Effector CD4-positive, alpha-beta T cell (primary cell): Measurements from ENCODE around the gene POU2F1.

Source experiments
- DNase-seq: peaks from one replicate; pipeline ENCODE4 v3.0.0-alpha.2; 2020
- total RNA-seq: gene quantifications from one replicate; lab custom pipeline; 2026; lab: John Stamatoyannopoulos, UW

Gene POU2F1
- 56.3 reads per million, percentile 71 among the genes with 10 or more reads in this experiment for total RNA-seq

DNA sequence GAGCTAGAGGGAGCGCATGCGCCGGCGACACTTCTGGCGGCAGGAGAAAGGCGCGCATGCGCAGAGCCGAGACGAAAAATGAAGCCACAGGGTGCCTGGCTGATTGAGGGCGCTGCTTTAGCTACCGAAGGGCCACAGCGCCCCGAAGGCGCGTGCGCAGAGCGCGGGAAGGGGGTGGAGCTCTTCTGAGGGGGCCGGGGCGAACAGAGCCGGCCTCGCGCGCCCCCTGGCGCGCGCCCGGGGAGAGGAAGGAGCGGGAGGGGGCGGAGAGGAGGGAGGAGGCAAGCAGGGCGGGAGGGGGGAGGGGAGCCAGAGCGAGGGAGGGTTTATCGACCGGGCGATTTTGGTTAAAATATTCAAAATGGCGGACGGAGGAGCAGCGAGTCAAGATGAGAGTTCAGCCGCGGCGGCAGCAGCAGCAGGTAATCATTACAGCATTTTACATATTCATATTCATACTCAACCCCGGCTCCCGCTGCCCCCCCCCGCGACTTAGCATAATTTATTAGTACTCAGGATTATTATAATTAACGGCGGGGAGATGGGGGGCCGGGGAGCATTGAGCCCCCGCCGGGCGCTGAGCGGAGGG, at the start of gene POU2F1:
TSS of gene POU2F1 (plus strand) at position 350 of the 589 bp plus-strand sequence. CDS start at position 362, 12 bp downstream.
- peak; percentile 98 for DNase-seq

DNA sequence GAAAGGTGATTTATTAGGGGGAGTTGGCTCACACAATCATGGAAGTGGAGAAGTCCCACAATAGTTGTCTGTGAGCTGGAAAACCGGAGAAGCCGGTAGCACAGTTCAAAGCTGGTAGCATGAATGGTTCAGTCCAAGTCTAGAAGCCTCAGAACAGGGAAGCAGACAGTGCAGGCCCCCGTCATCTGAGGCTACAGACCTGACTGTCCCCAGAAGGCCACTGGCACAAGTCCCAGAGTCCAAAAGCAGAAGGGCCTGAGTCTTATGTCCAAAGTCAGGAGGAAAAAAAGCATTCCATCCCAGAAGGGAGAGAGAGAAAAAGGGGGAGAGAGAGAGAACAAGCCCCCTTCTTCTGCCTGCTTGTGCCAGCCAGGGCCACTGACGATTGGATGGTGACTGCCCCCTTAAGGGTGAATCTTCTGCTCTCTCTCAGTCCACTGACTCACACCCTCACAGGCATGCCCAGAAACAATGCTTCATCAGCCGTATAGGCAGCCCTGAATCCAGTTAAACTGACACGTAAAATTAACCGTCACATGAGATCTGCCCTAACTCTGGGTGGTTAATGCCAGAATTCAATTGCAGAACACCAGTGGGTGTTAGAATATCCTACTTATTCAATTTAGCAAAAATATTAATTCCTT, 49.3 kb upstream of the POU2F1 start:
- DNase-seq, result no peak

DNA sequence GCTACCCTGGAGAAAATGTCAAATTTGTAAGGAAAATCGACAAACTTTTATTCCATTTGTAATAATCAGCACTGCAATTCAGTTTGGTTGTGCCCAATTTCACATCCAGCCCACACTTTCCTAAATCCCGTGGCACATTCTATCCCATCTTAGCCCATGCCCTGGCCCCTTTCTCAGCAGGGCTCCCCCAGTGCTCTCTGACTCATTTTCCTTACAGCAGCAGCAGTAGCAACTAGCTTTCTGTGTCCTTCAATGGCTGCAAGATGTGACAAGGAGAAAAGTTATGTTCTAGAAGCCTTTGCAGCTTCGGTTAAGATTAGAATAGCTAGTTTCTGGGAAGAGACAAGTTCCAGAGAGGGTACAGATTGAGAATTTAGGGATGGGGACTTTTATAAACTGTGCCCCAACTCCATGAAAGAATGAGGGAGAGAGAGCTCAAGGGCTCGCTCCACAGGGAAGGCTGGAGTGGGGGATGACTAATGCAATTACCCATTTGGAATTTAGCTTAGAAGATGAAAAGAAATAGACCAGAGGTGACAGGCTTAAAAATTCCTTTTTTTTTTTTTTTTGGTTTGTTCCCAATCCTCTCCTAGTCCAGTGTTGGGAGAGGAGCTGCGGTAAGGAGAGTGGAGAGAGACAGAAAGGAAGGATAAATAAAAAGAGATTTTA, 47.0 kb upstream of the POU2F1 start:
- DNase-seq, result no peak

DNA sequence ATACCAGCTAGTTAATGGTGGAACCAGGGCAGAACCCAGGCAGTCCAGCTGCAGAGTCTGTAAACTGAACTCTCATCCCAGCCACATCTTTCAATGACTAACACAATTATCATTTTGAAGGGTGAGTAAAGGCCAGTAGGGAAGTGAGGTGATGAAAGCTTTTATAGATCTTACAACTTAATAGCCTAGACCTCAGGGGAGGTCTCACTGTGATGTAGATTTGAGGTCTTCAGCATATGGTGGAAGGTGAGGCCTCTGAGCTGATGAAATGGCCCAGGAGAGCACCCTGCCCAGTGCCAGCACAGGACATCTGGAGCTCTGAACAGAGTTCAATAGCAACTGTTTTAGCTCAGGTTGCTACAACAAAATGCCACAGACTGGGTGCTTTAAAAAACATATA, 44.8 kb upstream of the POU2F1 start:
- DNase-seq, result no peak

- no peak for DNase-seq
Measured at GRCh38 chr1:167178831-167179230, 41.9 kb upstream of the POU2F1 start.

DNA sequence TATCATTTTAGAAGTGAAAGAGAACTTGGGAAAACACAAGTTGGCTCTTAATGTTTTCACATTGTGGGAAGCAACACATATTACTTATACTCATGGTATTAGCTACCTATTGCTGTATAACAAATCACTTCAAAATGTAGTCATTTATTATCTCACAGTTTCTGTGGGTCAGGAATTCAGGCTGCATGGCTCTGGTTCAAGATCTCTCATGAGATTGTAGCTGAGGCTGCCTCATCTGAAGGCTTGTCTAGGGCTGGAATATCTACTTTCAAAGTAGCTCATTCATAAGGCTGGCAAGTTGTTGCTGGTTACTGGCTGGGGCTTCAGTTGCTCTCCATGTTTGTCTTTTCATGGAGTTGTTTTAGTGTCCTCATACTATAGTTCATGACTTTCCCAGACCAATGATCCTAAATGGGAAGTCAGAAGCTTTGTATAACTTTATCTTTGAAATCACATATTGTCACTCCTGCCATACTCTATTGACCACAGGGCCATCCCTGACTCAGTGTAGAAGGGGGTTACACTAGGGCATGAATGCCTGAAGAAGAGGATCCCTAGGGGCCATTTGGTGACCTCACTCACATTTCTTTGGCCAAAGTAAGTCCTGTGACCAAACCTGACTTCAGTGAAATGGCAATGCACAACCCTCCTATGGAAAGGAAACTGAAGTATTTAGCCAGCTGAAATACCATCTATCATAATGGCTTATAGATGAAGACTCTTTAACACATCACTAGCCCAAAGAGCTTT, 37.9 kb upstream of the POU2F1 start:
- DNase-seq, result no peak

DNA sequence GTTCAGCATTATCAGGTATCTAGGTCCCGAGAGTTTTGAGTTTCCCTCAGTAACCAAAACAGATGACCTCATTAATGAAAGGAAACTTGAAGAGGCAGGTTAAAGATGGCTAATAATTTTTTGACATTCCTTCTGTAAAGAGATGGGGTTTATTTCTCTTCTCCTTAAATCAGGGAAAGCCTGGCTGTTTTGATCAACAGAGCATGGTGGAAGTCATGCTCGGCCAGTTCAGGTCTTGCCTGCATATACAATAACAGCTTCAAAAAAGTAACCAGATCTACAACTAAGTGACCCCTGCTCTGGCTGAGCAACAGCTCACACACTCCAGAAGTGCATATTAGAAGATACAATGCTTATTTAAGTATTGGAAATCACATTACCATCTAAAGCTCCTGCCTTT, 36.6 kb upstream of the POU2F1 start:
- no peak for DNase-seq

DNA sequence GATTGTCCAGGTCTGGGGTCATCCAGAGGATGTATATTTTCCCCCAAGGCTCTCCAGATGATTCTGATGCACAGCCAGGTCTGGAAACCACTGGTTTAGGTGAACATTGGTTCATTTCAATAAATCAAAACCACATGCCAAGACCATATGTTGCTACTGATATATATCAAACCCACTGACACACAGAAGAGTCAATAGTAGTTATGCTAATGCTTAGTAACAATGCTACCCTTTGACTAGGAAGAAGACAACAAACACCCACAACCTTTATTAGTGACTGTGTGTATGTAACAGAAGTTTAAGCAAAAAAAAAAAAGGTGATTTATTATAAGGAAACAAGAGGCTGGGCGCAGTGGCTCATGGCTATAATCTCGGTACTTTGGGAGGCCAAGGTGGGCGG, 35.6 kb upstream of the POU2F1 start:
- no peak for DNase-seq

DNA sequence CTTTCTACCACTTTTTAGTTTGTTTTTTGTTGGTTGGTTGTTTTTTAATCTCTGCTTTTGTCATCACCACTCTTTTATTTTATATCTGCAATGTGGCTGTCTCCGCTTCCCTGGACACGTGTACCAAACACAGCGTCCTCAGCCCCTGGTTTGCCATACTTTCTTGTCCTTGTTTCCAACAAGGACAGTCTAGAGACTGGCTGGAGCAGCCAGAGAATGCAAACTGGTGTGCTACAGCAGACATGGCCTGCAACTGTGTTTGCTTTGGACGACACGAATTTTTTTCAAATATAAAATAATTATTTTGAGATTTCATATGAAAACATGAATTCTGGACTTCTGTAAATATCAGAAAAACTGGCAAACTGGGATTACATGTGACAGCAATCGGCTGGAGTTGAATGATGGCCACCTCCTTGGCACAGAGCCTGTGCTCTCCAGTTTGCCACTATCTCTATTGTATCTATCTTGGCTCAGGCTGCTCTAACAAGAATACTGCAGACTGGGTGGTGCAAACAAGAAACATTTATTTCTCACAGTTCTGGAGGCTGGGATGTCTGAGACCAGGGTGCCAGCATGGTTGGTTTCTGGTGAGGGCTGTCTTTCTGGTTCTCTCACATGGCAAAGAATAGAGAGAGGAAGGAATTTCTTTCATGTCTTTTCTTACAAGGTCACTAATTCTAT, 34.6 kb upstream of the POU2F1 start:
- DNase-seq, result no peak

- DNase-seq, result no peak
Measured at GRCh38 chr1:167186771-167187170, 33.9 kb upstream of the POU2F1 start.

DNA sequence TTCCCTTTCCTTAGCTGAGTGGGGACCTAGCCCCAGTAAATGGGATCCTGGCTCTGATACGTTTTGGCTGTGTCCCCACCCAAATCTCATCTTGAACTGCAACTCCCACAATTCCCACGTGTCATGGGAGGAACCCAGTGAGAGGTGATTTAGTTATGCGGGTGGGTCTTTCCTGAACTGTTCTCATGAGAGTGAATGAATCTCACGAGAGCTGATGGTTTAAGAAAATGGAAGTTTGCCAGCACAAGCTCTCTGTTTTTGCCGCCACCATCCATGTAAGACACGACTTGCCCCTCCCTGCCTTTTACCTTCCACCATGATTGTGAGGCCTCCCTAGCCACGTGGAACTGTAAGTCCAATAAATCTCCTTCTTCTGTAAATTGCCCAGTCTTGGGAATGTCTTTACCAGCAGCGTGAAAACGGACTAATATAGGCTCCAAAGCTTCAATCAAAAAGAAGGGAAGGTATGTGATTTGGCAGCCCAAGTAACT, 29.9 kb upstream of the POU2F1 start:
- no peak for DNase-seq

GRCh38 chr1:167191958-167192357, 28.7 kb upstream of the POU2F1 start:
- no peak for DNase-seq

DNA sequence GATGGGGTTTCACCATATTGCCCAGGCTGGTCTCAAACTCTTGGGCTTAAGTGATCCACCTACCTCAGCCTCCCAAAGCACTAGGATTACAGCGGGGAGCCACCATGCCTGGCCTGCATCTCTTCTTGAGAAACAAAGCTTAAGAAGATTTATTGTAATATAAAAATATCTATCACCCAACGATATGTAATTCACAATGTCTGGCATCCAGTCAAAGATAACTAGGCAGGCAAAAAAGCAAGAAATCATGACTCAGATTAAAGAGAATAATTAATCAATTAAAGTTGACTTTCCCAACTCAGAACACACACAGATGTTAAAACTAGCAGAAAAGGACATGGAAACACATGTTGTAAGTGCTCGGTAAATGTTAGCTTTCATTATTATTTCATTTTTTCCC, 26.5 kb upstream of the POU2F1 start:
- DNase-seq, result no peak

DNA sequence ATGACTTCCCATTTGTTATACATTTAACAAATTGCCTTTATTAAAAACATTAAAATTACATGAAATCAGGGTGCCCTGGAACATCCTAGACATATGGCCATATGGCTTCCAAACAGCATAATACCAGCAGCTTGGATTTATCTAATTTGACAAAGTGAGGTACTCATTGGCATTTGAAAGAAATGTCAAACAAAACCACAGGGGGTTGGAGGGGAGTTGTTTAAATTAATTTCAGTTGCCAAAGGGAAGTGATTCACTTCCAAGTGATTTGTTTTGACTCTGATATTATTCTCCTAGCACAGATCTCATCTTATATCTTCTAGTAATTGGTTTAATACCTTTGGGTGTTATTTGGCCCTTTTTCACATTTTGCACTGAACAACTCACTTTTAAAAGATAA, 24.5 kb upstream of the POU2F1 start:
- DNase-seq, result no peak

GRCh38 chr1:167197236-167197635, 23.4 kb upstream of the POU2F1 start:
- DNase-seq, result no peak

- DNase-seq, result no peak
Measured at GRCh38 chr1:167197692-167198091, 23.0 kb upstream of the POU2F1 start.

- no peak for DNase-seq
Measured at GRCh38 chr1:167198518-167199133, 22.1 kb upstream of the POU2F1 start.

DNA sequence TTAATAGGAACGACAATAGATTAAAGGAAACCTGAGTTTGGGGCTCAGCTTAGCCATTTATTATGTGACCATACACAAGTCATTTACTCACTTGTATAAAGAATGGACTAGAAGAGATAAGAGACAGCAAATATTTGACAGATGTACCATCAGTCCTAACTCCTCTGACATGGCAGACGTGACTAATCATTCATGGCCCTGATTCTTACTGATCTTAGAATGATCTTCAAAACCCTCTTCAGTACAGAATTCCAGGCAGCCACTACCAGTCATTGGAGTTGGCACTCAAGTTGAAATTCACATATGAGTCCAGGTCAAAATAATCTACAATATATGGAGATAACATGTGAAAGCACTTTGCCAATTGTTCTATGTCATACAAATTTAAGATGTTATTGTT, 21.0 kb upstream of the POU2F1 start:
- DNase-seq, result no peak

GRCh38 chr1:167200272-167200671, 20.4 kb upstream of the POU2F1 start:
- DNase-seq, result no peak

GRCh38 chr1:167200749-167201148, 19.9 kb upstream of the POU2F1 start:
- DNase-seq, result no peak

- DNase-seq, result no peak
Measured at GRCh38 chr1:167202049-167202448, 18.6 kb upstream of the POU2F1 start.
